DMS53 (cell line): ENCODE data around the gene PA2G4.

Source experiments
- DNase-seq: peaks from one replicate; lab custom pipeline; 2025; lab: John Stamatoyannopoulos, UW

The PA2G4 gene

DNA sequence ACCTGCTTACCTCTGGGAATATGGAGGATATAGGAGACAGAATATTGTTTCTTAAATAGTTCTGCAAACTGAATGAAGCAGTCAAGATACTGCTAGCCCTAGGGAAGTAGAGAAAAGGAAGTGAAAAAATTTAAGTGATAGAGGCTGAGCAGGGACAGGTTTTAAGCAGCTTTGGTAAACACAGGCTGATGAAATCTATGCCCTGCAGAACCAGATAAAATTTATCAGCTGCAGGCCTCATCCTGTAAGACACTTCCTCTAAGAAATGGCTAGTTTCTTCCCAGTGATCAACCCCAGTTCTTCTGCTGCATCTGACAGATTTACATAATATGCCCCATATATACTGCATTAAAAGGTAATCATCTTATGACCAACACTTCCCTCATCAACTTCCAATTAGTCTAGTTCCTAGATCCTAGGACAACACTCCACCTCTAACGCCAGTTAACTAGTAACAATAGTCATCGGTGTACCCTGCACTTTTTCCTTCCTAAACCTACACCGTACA is 22.4 kb downstream of the PA2G4 start:
- DNase-seq: no peak

DNA sequence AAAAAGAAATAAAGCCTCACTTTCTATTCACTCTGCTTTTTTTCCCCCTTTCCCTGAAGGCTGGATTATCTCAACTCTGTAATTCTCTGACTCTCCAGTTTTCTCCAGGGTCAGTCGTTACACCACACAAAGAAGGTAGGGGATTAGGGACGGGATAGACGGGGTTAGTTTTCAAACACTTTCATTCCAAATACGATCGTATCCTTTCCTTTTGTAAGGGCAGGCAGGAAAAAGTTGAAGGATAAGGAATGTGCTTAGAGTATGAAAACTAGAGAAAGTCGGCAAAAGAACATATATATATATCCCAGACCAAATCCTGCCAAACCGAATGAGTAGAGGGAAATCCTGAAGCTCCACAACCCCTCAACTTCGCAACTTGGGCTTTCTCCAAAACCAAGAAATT is 23.1 kb downstream of the PA2G4 start:
- DNase-seq: no peak

DNA sequence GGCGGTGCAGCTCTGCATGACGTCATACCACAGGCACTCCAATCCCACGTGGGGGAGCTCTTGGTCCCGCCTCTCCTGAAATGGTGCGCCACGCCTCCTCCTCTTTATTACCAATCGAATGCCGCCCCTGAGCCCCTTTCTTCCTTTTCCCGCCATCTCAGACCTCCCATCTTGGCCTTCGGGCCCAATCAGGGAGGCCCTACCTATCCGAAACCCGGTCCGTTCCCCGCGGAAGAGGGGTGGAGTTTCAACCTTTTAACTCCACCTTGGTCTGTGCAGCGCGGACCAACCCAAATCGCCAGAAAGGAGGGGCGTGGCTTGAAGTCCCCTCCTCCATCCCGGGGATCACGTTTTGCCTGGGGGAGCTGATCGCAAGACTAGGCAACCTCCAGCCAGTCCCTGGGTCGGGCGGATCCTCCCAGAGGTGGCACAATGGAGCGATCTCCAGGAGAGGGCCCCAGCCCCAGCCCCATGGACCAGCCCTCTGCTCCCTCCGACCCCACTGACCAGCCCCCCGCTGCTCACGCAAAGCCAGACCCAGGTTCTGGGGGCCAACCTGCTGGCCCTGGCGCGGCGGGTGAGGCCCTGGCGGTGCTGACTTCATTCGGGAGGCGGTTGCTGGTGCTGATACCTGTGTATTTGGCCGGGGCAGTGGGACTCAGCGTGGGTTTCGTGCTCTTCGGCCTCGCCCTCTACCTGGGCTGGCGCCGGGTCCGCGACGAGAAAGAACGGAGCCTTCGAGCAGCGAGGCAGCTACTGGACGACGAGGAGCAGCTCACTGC is 23.7 kb downstream of the PA2G4 start, which contains the start of gene ESYT1:
ESYT1 (plus strand) TSS at position 380 of the 782 bp plus-strand sequence; CDS start at position 433, 53 bp downstream.
- peak; percentile 100 for DNase-seq

DNA sequence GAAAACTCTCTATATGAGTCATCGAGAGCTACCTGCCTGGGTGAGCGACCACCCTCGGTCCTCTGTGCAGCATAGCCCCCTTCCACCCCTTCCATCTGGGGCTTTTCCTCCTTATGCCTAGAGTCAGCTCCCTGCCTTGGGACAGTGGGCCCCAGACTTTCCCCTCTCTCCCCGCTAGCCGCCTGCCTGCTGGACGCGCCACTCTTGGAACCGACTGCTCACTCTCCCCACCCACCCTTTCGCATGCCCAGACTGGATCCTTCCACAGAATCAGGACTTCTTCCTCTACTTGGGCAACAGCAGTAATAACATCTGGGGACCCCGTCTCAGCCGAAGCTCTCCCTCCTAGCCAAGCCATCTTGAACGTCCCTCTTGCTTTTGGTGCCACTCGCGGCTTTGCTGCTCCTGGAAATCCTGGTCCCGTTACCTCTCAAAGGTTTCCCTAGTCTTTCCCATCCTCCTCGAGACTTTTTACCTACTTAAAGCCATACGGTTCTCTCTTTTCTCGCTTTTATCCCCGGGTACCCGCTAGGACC is 24.4 kb downstream of the PA2G4 start:
- no peak for DNase-seq

DNA sequence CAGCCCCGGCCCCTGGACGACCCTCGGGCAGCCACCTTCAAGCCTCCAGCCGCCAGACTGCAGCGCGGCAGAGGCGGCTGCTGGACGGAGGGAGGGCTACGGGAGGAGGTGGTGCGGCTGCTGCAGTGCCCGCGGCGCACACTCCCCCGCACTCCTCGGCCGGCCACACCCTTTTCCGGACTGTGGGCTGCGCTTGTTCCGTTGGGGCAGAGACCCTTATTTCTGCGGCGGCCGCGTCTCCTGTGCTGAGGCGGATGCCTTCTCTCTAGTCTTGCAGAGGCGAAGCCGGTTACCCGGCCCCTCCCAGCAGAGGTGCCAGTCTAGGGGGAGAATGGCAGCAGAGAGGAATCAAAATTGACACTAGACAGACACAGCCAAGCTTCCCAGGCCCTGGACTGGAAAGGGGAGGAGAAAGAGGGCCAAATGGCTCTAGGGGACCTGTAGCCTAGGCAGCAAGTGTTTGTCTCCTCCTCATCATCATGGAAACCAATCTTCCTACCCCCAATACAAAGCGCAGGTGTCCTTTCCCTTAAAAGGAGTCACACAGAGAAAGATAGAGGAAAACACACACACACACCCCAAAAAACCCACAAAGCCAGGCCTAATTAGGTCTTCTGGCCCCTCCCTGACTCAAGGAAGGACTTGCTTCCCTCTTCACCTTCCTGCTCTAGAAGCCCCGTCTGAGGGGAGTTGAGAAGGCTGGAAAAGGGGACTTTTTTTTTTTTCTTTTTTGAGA is 25.0 kb downstream of the PA2G4 start:
- DNase-seq: peak; percentile 54

DNA sequence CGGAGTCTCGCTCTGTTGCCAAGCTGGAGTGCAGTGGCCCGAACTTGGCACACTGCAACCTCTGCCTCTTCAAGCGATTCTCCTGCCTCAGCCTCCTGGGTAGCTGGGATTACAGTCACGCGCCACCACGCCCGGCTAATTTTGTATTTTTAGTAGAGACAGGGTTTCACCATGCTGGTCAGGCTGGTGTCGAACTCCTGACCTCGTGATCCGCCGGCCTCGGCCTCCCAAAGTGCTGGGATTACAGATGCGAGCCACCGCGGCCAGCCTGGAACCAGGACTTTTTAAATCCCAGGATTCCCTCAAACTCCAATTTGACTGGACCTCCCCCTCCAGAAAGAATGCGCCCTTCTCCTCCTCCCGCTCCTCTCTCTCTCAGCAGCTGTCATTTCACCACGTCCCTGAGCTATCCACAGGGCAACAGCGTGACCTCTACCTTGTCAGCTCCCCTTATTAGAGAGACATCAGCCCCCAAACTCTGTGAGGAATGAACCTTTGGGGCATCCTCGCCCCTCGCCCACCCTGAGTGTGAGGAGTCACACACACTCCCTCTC is 25.7 kb downstream of the PA2G4 start:
- DNase-seq: no peak

DNA sequence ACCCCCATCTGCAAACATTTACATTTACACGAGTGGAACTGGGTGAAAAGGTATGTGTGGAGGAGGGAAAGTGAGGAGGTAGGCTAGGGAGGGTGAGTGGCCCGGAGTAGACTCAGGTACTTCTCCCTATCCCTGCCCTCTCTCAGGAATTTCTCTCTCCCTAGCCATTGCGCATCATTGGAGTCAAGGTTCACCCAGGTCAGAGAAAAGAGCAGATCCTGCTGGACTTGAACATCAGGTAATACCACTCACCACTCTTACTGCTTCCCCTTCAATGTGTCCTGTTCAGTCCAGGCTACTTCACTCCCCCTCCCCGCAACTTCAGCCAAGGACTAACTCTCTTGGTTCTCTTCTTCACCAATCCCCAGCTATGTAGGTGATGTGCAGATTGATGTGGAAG is 26.5 kb downstream of the PA2G4 start:
- DNase-seq: no peak

DNA sequence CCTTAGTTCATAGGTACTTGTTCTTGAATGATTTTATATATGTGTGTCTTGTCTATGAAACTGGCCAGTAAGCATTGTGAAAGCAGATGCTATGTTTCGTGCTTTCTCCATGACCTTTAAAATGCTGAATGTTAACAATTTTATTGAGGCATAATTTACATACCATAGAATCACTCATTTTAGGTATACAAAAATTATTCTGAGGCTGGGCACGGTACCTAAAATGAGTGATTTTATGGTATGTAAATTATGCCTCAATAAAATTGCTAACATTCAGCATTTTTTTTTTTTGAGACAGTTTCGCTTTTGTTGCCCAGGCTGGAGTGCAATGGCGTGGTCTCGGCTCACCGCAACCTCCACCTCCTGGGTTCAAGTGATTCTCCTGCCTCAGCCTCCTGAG is 30.5 kb downstream of the PA2G4 start:
- no peak for DNase-seq

DNA sequence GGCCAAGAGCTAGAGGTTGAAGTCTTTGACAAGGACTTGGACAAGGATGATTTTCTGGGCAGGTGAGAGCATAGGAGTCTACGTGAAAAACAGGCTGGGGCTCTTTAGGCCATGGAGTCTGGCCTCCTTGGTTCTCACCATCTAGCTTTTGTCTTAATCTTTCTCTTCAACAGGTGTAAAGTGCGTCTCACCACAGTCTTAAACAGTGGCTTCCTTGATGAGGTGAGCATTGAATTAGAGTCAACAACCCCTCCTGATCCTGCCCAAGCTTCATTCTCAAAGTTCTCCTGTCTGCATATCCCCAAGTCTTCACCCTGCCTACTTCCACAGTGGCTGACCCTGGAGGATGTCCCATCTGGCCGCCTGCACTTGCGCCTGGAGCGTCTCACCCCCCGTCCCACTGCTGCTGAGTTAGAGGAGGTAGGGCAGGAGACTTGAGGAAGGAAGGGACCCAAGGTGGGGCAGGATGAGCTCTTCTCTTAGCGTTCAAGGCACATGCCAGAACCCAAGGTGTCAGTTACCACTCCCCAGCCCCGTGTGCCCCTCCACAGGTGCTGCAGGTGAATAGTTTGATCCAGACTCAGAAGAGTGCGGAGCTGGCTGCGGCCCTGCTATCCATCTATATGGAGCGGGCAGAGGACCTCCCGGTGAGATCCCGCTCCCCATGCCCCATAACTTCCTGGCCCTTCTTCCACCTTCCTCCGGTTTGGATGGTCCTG is 33.7 kb downstream of the PA2G4 start:
- no peak for DNase-seq

DNA sequence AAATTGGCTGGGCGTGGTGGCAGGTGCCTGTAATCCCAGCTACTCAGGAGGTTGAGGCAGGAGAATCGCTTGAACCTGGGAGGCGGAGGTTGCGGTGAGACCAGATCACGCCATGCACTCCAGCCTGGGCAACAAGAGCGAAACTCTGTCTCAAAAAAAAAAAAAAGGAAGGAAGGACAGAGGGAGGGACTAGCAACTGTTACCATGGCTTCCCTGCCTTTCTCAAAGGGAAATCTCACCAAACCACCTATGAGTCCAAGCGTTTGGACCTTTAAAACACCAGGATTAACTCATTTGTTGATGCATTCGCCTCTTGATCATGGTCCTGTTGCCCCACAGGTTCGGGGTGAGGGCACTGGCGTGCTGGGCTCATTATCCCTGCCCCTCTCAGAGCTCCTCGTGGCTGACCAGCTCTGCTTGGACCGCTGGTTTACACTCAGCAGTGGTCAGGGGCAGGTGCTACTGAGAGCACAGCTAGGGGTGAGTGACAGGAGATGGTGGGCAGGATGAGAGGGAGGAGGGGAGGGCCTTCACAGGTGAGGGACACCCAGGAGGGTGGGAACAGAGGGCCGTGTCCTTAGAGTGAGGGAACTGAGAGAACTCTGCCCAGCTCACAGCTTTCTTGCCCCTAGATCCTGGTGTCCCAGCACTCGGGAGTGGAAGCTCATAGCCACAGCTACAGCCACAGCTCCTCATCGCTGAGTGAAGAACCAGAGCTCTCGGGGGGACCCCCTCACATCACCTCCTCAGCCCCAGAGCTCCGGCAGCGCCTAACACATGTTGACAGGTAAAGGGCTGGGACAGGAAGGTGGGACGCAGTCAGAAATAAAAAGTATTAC is 37.8 kb downstream of the PA2G4 start:
- DNase-seq: no peak

DNA sequence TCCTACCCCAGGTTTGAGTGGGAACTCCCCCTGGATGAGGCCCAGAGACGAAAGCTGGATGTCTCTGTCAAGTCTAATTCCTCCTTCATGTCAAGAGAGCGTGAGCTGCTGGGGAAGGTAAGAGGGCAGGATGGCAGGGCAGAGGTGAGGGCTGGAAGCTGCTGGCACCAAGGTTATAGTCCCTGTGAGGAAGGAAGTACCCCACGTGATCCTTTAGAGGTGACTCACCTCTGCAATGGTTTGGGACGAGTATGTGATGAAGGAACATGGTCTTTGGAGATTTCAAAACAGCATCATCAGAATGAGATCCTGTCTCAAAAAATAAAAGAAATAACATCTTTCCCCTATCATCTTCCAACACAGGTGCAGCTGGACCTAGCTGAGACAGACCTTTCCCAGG is 38.9 kb downstream of the PA2G4 start:
- no peak for DNase-seq

DNA sequence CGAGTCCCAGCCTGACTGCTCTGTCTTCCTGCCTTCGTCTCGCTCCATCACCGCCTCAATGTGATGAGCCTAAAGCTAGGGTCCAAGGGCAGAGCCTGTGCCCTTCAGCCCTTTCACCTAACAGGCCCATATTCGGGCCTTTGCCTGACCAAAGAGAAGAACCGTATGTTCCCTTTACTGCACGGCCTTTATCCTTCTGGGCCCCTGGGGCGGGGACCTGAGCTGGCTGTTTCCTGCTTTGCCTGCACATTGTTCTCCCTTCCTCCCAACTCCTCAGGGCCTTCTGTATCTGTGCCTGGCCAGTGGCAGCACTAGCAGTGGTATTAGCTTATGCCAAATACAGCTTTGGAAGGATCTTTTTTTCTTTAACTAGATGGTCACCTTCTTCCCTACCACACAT is 39.5 kb downstream of the PA2G4 start:
- DNase-seq: no peak

DNA sequence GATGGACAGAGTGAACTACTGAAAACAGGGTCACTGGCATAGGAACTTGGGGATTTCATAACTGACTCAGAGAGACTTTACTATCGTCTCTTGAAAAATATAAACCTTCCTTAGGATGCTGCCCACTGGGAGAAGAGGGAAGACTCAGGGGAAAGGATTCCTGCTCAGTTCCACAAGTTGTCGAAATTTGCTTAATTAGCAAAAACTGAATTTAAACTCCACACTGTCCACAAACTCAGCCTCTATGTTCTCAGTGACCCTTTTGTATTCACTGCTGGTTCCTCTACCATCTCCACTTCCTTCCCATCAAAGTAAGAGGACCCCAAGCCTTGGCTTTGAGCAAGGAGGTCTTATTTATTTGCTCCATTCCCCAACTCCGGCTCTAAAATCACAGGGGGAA is 40.9 kb downstream of the PA2G4 start:
- no peak for DNase-seq

DNA sequence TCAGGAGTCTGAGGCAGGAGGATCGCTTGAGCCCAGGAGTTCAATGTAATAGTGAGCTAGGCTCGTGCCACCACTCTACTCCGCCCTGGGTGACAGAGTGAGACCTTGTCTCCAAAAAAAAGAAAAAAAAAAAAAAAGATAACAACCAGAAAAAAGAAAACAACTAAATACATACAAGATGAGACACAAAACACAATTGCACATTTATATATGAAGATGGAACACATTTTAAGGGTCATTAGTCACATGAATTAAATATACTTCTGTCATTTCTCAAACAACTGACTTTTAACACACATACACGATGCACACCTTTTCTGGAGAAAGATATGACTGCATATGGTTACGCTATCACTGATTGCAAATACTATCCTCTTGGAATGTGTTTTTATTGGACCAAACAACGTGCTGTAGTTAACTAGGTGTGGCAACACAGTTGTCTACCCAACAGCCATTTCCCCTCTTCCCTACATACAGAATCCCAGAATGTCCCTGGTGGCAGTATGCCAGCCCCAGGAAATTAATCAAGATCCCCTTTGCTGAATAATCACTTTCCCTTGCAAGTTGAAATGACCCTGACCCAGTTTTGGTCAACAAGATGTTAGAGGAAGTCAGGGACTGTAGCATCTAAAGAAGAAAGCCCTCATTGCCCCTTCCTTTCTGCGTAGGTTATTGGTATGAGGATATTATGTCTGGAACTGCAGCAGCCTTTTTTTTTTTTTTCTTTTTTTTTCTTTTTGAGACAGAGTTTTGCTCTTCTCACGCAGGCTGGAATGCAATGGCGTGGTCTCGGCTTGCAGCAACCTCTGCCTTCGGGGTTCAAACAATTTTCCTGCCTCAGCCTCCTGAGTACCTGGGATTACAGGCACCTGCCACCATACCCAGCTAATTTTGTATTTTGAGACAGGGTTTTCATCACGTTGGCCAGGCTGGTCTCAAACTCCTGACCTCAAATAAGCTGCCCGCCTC is 42.4 kb downstream of the PA2G4 start:
- DNase-seq: no peak

DNA sequence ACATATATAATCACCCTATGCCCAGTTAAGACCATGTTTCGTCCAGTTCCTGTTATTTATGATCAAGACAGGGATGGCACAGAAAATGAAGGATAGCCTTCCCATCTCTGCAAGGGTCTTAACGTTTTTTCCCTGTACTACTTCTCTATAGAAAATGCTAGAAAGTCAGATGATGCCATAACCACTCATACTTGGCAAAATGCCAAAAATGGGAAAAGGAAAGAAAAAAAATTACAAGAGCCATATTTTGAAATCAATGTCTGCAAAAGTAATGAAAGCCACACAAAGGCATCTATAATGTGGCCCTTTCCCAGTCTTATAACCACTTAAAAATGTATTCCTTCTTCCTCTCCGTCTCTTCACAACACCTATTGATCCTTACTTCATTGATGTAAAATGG is 46.2 kb downstream of the PA2G4 start:
- peak; percentile 38 for DNase-seq

DNA sequence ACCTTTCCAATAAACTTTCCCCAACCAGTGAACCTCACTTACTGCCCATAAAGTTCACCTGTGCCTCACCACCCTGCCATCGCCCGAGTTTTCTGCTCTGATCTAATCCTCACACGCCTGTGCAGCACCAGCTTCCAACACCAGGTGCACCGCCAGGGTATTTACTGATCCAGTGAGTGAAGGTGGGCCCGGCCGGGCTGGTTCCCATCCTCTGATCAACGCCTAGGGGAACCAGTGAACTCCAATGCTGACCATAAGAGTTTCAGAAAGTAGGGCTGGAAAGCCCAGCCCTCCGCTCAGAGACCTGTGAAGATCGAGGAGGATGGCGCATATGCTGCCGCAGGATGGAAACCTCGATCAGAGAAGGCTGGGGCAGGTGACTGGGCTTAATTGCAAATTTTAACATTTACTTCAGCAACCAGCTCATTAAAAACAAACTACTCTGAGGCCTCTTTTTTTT is 47.3 kb downstream of the PA2G4 start:
- DNase-seq: peak; percentile 92

DNA sequence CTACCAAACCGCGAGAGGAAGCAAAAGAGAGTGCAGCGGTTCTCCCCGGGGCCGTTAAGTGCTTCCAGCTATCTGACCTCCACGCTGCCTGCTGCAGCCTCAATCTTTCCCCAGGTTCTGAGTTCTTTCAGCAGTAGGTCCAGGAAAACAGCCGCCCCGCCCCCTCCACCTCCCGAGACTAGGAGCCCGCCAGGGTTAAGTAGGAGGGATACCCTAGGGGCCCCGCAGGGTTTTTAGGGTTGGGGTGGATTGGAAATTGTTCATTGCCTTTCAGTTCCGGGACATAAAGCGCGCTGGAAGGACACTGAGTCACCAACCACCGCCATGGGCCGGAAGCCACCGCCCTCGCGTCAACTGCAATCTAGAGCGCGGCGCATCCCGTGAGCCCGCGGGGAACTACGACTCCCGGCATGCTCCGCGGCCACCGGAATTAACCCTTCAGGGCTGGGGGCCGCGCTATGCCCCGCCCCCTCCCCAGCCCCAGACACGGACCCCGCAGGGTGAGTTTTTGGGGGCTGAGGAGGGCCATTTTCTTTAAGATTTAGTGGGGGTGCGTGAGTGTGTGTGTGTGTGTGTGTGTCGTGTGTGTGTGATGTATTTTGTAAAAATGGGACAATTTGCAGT is 47.9 kb downstream of the PA2G4 start, which contains the start of gene MYL6B:
MYL6B (plus strand) TSS at position 456 of the 624 bp plus-strand sequence. CDS start 1,332 bp downstream, outside the sequence.
- peak; percentile 97 for DNase-seq

DNA sequence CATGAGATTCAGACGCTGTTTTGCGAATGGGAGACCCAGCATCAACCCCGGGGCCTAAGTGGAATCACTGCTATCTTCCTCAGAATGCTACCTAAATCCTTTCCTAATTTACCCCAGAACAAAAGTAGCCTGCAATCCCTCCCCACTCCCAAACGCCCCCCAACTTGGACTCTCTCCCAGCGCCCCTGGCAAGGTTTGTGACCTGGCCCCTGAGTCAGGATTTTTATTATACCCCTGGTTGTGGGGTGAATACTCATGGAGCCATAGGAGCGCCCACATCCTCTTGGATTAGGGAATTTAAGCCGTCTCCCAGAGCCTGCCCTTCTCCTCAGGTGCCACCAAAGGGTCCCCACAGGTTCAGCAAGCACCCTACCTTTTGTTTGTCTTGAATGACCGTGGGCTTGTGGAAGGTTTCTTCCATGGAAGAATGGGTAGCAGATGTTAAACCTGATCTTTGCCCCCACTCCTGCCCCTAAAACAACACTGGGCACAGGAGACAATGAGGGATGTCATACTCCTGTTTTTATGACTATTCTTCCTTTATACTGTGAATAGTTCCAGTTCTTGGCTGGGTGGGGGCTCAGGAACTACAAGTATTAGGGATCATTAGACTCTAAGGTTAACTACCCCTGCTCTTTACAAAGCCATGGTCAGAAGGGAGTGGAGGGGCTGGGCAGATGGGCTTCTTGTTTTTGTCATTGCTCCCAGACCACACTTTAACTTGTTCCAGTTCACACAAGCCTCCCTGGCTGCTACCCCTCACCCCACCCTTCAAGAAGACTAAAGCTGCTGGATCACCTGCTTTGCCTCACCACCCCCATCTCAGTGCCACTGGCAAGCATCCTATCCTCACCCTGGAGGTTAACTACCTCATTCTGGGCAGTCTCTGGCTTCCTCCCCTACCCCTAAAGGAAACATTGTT is 48.7 kb downstream of the PA2G4 start:
- DNase-seq: peak; percentile 43
